Measurements from ENCODE around the gene HPCA.

DNA sequence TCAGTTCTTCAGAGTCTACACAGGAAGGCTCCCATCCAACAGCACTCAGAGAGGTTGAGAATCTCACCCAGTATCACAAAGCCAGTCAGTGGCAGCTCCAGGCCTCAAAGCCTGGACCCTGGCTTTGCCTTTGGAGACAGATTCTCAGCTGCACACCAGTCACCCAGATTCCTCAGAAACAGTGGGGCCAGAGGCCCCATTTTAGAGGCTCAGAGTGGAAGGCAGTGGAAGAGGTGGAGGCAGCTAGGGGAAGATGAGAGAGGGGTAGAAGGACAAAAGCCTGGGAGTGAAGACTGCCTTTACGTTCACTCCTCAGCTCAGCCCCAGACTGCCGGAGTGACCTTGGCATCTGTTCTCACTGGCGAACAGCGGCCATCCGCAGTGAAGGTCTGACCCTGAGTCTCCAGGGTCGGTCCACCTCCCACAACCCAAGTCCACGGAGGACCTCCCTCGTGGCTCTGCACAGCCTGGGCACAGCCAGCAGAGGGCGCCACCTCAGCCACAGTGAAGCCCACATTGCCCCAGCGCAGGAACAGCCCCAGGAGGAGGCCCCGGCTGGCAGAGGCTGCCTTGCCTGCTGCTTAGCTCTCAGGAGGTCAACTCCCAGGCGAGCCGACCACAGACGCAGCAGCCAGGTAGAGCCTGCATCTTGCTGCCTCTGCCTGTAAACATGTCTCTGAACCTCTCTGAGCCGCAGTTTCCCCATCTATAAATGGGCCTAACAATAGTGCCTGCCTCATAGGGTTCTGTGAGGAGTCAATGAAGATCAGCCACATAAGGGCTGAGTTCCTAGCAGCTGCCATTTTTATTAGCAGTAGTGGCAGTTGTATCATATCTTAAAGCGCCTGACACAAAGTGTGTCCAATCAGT is 9.7 kb upstream of the HPCA start:
- TF ChIP-seq, protein P1, sequence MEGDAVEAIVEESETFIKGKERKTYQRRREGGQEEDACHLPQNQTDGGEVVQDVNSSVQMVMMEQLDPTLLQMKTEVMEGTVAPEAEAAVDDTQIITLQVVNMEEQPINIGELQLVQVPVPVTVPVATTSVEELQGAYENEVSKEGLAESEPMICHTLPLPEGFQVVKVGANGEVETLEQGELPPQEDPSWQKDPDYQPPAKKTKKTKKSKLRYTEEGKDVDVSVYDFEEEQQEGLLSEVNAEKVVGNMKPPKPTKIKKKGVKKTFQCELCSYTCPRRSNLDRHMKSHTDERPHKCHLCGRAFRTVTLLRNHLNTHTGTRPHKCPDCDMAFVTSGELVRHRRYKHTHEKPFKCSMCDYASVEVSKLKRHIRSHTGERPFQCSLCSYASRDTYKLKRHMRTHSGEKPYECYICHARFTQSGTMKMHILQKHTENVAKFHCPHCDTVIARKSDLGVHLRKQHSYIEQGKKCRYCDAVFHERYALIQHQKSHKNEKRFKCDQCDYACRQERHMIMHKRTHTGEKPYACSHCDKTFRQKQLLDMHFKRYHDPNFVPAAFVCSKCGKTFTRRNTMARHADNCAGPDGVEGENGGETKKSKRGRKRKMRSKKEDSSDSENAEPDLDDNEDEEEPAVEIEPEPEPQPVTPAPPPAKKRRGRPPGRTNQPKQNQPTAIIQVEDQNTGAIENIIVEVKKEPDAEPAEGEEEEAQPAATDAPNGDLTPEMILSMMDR (IDR thresholded peaks at IDR 0.05), result peak; percentile 97
- TF ChIP-seq, protein P2, sequence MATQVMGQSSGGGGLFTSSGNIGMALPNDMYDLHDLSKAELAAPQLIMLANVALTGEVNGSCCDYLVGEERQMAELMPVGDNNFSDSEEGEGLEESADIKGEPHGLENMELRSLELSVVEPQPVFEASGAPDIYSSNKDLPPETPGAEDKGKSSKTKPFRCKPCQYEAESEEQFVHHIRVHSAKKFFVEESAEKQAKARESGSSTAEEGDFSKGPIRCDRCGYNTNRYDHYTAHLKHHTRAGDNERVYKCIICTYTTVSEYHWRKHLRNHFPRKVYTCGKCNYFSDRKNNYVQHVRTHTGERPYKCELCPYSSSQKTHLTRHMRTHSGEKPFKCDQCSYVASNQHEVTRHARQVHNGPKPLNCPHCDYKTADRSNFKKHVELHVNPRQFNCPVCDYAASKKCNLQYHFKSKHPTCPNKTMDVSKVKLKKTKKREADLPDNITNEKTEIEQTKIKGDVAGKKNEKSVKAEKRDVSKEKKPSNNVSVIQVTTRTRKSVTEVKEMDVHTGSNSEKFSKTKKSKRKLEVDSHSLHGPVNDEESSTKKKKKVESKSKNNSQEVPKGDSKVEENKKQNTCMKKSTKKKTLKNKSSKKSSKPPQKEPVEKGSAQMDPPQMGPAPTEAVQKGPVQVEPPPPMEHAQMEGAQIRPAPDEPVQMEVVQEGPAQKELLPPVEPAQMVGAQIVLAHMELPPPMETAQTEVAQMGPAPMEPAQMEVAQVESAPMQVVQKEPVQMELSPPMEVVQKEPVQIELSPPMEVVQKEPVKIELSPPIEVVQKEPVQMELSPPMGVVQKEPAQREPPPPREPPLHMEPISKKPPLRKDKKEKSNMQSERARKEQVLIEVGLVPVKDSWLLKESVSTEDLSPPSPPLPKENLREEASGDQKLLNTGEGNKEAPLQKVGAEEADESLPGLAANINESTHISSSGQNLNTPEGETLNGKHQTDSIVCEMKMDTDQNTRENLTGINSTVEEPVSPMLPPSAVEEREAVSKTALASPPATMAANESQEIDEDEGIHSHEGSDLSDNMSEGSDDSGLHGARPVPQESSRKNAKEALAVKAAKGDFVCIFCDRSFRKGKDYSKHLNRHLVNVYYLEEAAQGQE (IDR thresholded peaks at IDR 0.05; ENCODE audit: insufficient read depth in 1 of 2, low read depth in 2 of 2, low read length in 1 of 2), result peak in 1 of 2 experiments; percentile 72; a peak in 1 of 4 replicates
- TF ChIP-seq TCF7L2 (IDR thresholded peaks at IDR 0.05; ENCODE audit: low read depth, low read length), result no peak
- TF ChIP-seq SIN3A (IDR thresholded peaks at IDR 0.05; ENCODE audit: borderline replicate concordance, insufficient read depth, low read depth, low read length), result no peak
- no peak for TF ChIP-seq POLR2AphosphoS5 (IDR thresholded peaks at IDR 0.05; ENCODE audit: low read depth, low read length)
